GF-D8 (cell line): ENCODE data around the gene NR4A1.

Experiments used
- DNase-seq: peaks from one replicate; lab custom pipeline; 2025; lab: John Stamatoyannopoulos, UW

Gene NR4A1

GRCh38 chr12:52041695-52042123 lies 9.5 kb upstream of the NR4A1 start:
- DNase-seq = no peak

- no peak for DNase-seq
Measured at GRCh38 chr12:52042706-52043385, 8.4 kb upstream of the NR4A1 start.

GRCh38 chr12:52043386-52044212 lies 7.6 kb upstream of the NR4A1 start:
- no peak for DNase-seq

GRCh38 chr12:52044292-52044983 lies 6.8 kb upstream of the NR4A1 start:
- DNase-seq = no peak

GRCh38 chr12:52045794-52046199 lies 5.4 kb upstream of the NR4A1 start:
- peak; percentile 4 for DNase-seq

GRCh38 chr12:52046859-52047258 lies 4.4 kb upstream of the NR4A1 start:
- no peak for DNase-seq

- DNase-seq = no peak
Measured at GRCh38 chr12:52049286-52049685, 2.0 kb upstream of the NR4A1 start.

GRCh38 chr12:52049688-52050087 lies 1.6 kb upstream of the NR4A1 start:
- DNase-seq = no peak

GRCh38 chr12:52050116-52050757 lies 1.0 kb upstream of the NR4A1 start:
- DNase-seq = no peak

- DNase-seq = no peak
Measured at GRCh38 chr12:52052468-52053186, 1.4 kb downstream of the NR4A1 start.

- DNase-seq = no peak
Measured at GRCh38 chr12:52053536-52054209, 2.4 kb downstream of the NR4A1 start.

GRCh38 chr12:52054231-52054832 lies 3.1 kb downstream of the NR4A1 start:
- DNase-seq = no peak

GRCh38 chr12:52054833-52055730 lies 3.8 kb downstream of the NR4A1 start:
- no peak for DNase-seq

GRCh38 chr12:52055731-52056711 lies 4.8 kb downstream of the NR4A1 start:
- DNase-seq = no peak

- no peak for DNase-seq
Measured at GRCh38 chr12:52056801-52057637, 5.8 kb downstream of the NR4A1 start.

- DNase-seq = no peak
Measured at GRCh38 chr12:52057638-52058576, 6.7 kb downstream of the NR4A1 start.
